Gastrocnemius medialis (tissue), 4 donors: ENCODE measurements around the gene PKIB. TPM values are rescaled to one million over a fixed set of nuclear protein-coding genes. Genes with fewer than 3 reads are reported as not detected.

Experiments
- ATAC-seq, 2 donors: fragments of 150-250 bp; one replicate each; pipeline ENCODE4 v1.9.1; 2016
- DNase-seq, 2 donors: peaks; one replicate each; pipeline ENCODE4 v3.0.0-alpha.2; 2019
- H3K27ac ChIP-seq, 4 donors: fragments of 200-600 bp; sonication (generic); 1 replicate in 1 of 4; 2 replicates in 3 of 4; pipeline ENCODE4 v1.5.1; 2016 to 2018; ENCODE audit warnings: mild to moderate bottlenecking in 2 of 4, moderate library complexity in 1 of 4
- H3K27me3 ChIP-seq, 3 donors: fragments of 200-600 bp; sonication (generic) in 2 of 3; 1 replicate in 1 of 3; 2 replicates in 2 of 3; pipeline versions ENCODE4 v1.5.1 to v1.6.0; 2016 to 2019; ENCODE audit warnings: mild to moderate bottlenecking in 1 of 3, moderate library complexity in 1 of 3
- H3K36me3 ChIP-seq, 2 donors: fragments of 200-600 bp; sonication (generic) in 1 of 2; one replicate each; pipeline ENCODE4 v1.5.1; 2017 to 2018
- H3K4me1 ChIP-seq, 2 donors: fragments of 200-600 bp; sonication (generic) in 1 of 2; one replicate each; pipeline ENCODE4 v1.5.1; 2016 to 2017; ENCODE audit warnings: mild to moderate bottlenecking in 2 of 2
- H3K4me3 ChIP-seq, 4 donors: fragments of 200-600 bp; sonication (generic) in 3 of 4; 1 replicate in 1 of 4; 2 replicates in 3 of 4; pipeline ENCODE4 v1.5.1; 2016 to 2019; ENCODE audit warnings: mild to moderate bottlenecking in 2 of 4
- H3K9me3 ChIP-seq, 3 donors: fragments of 200-600 bp; sonication (generic) in 2 of 3; 1 replicate in 1 of 3; 2 replicates in 2 of 3; pipeline ENCODE4 v1.5.1; 2016 to 2019
- POLR2A ChIP-seq, 2 donors: fragments of 450-650 bp; IDR thresholded peaks; one replicate each; pipeline ENCODE4 v1.6.1; 2017; ENCODE audit warnings: antibody characterized with exemption in 2 of 2, mild to moderate bottlenecking in 2 of 2, moderate library complexity in 2 of 2
- in situ Hi-C, 4 donors: fragments of 200-750 bp; cut with MboI; loops; one replicate each; pipeline versions ENCODE4 v1.15.0 to v1.8.0; 2017; ENCODE audit warnings: low sequenced_read_pairs in 4 of 4
- intact Hi-C: fragments of 100-400 bp; cut with DNase I; formaldehyde crosslinking; loops from one replicate; pipeline ENCODE4 v1.15.1; 2023; ENCODE audit warnings: low total_unique reads
- total RNA-seq, 4 donors: library from RNA; depleted of rRNA; stranded (reverse); fragments of >200 nt; gene quantifications; one replicate each; pipeline versions ENCODE4 v1.1.0 to v1.2.3, GENCODE V29; 2016
- TF ChIP-seq, protein P1 (sequence below), 5 experiments: fragments of 450-650 bp in 3 of 5; fragments of 200-600 bp in 2 of 5; sonication (generic) in 2 of 5; IDR thresholded peaks in 4 of 5; conservative IDR thresholded peaks in 1 of 5; 1 replicate in 4 of 5; 2 replicates in 1 of 5; pipeline ENCODE4 v1.5.1; 2016 to 2019; ENCODE audit warnings: antibody characterized with exemption in 5 of 5, mild to moderate bottlenecking in 3 of 5, moderate library complexity in 3 of 5

Gene PKIB
- total RNA-seq, 4 donors from 2014 or later, result 0.64 to 1.1 (median 0.97) TPM

DNA sequence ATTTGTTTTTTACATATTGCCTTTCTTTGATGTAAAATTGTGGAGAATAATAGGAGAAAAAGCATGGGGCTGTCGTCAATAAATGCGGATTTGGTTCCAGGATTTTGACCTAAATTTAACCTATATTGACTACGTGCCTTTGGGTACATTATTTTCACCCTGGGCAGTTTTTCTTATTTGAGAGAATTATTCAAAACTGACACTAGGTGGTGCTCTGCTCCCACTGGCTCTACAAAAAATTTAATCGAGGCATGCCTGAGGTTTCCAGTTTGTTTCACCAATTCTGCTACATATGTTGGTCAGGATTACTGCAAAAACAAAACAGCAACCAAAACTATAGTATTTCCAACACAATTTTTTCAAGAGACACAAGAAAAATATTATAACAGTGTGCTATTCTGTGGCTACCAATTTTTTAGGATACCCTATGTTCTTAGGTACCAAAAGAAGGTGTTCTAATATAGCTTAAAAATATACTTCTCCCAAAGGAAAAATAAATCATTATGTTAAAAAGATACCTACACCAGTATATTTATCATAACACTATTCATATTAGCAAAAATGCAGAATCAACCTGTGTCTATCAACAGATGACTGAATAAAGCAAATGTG lies 120.7 kb downstream of the PKIB start:
- peak; percentile 62 for ATAC-seq
- TF ChIP-seq, protein P1, sequence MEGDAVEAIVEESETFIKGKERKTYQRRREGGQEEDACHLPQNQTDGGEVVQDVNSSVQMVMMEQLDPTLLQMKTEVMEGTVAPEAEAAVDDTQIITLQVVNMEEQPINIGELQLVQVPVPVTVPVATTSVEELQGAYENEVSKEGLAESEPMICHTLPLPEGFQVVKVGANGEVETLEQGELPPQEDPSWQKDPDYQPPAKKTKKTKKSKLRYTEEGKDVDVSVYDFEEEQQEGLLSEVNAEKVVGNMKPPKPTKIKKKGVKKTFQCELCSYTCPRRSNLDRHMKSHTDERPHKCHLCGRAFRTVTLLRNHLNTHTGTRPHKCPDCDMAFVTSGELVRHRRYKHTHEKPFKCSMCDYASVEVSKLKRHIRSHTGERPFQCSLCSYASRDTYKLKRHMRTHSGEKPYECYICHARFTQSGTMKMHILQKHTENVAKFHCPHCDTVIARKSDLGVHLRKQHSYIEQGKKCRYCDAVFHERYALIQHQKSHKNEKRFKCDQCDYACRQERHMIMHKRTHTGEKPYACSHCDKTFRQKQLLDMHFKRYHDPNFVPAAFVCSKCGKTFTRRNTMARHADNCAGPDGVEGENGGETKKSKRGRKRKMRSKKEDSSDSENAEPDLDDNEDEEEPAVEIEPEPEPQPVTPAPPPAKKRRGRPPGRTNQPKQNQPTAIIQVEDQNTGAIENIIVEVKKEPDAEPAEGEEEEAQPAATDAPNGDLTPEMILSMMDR (IDR thresholded peaks at IDR 0.05 in 4 of 5, conservative IDR thresholded peaks at IDR 0.05 in 1 of 5), result peak; percentile 68 to 88 (median 73)
- no peak for TF ChIP-seq POLR2A (IDR thresholded peaks at IDR 0.05)
- H3K4me1 ChIP-seq, result peaks cover 5 to 9% of the 10 kb centered on the region in 2 donors
- DNase-seq, result no peak
- H3K4me3 ChIP-seq, result no peak overlapping the region
- no peaks in the 10 kb centered on the region for H3K36me3 ChIP-seq
- H3K27ac ChIP-seq, result no peak overlapping the region
- no peaks in the 10 kb centered on the region for H3K27me3 ChIP-seq
- in situ Hi-C loops (loop anchor here in 2 of 4 donors (25.0 kb wide), 1 partner anchor 581 kb away; no protein-coding TSS in a partner anchor), intact Hi-C loops (loop anchor here (1.0 to 10.0 kb wide), 2 partner anchors 108 to 584 kb away; no protein-coding TSS in a partner anchor)
- H3K9me3 ChIP-seq, result no peaks in the 10 kb centered on the region

DNA sequence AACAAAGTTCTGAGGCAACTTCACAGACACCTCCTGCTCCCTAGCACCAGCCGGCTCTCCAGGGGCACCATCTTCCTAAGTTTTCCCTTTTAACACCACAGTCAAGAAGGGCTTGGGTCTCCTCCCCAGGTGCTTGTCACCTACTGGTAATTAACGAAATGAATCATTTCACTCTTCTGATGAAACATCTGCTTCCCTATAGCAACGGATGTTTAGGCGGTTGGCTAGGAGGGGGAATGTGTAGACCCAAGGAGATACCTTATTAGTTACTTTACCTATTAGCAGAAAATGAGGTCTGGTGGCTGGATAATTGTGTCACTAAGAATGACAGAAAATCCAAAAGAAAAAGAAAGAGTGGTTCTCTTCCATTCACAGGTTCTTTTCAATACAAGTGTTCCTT lies 123.1 kb downstream of the PKIB start:
- ATAC-seq (no peak), DNase-seq (no peak)
- no peaks in the 10 kb centered on the region for H3K27me3 ChIP-seq
- in situ Hi-C loops, result loop anchor here in 2 of 4 donors (25.0 kb wide), 1 partner anchor 579 kb away; no protein-coding TSS in a partner anchor
- H3K9me3 ChIP-seq, result no peaks in the 10 kb centered on the region
- intact Hi-C loops, result loop anchor here (10.0 kb wide), 1 partner anchor 582 kb away; no protein-coding TSS in a partner anchor
- H3K4me3 ChIP-seq, result no peak overlapping the region
- TF ChIP-seq, protein P1 (IDR thresholded peaks at IDR 0.05 in 4 of 5, conservative IDR thresholded peaks at IDR 0.05 in 1 of 5), result no peak
- TF ChIP-seq POLR2A (IDR thresholded peaks at IDR 0.05), result no peak
- H3K36me3 ChIP-seq, result no peaks in the 10 kb centered on the region
- H3K4me1 ChIP-seq, result peaks cover 11 to 21% of the 10 kb centered on the region in 2 donors
- no peak overlapping the region for H3K27ac ChIP-seq

- ATAC-seq (no peak), DNase-seq (no peak)
- H3K27me3 ChIP-seq, result no peaks in the 10 kb centered on the region
- no peaks in the 10 kb centered on the region for H3K9me3 ChIP-seq
- no peaks in the 10 kb centered on the region for H3K36me3 ChIP-seq
- peak overlapping the region in 1 of 4 donors; percentile 4 for H3K27ac ChIP-seq
- H3K4me1 ChIP-seq, result peaks cover 11 to 21% of the 10 kb centered on the region in 2 donors
- in situ Hi-C loops (loop anchor here in 2 of 4 donors (5.0 to 25.0 kb wide), 2 partner anchors 103 to 578 kb away; no protein-coding TSS in a partner anchor), intact Hi-C loops (loop anchor here (10.0 kb wide), 1 partner anchor 580 kb away; no protein-coding TSS in a partner anchor)
- no peak for TF ChIP-seq POLR2A (IDR thresholded peaks at IDR 0.05)
- TF ChIP-seq, protein P1 (IDR thresholded peaks at IDR 0.05 in 4 of 5, conservative IDR thresholded peaks at IDR 0.05 in 1 of 5), result no peak
- no peak overlapping the region for H3K4me3 ChIP-seq
Measured at GRCh38 chr6:122734529-122735395, 124.6 kb downstream of the PKIB start.

GRCh38 chr6:122735582-122735981 lies 125.4 kb downstream of the PKIB start:
- TF ChIP-seq, protein P1 (IDR thresholded peaks at IDR 0.05 in 4 of 5, conservative IDR thresholded peaks at IDR 0.05 in 1 of 5), result no peak
- no peak for TF ChIP-seq POLR2A (IDR thresholded peaks at IDR 0.05)
- peak overlapping the region in 1 of 4 donors; percentile 4 for H3K27ac ChIP-seq
- in situ Hi-C loops (loop anchor here in 2 of 4 donors (5.0 to 25.0 kb wide), 2 partner anchors 102 to 577 kb away; no protein-coding TSS in a partner anchor), intact Hi-C loops (loop anchor here (10.0 kb wide), 1 partner anchor 579 kb away; no protein-coding TSS in a partner anchor)
- no peak for DNase-seq
- H3K9me3 ChIP-seq, result no peaks in the 10 kb centered on the region
- no peak for ATAC-seq
- H3K4me1 ChIP-seq, result peaks cover 11 to 21% of the 10 kb centered on the region in 2 donors
- no peak overlapping the region for H3K4me3 ChIP-seq
- no peaks in the 10 kb centered on the region for H3K36me3 ChIP-seq
- no peaks in the 10 kb centered on the region for H3K27me3 ChIP-seq
